A549 (cell line): ENCODE data around the gene HADHA. TPM values are rescaled to one million over a fixed set of nuclear protein-coding genes. Genes with fewer than 3 reads are reported as not detected.

ENCODE experiments used
- ATAC-seq, 2 experiments: fragments of 200-7000 bp in 1 of 2; fragments of >200 bp in 1 of 2; cut with Nextera tagmentation in 1 of 2; cut with Tn5 transposase in 1 of 2; 3 replicates each; pipeline versions ENCODE4 v1.8.0 to v1.9.1; 2018 to 2020; ENCODE audit warnings: mild to moderate bottlenecking in 1 of 2, moderate library complexity in 1 of 2
- CTCF ChIA-PET: fragments of 300-600 bp; sonication (Branson Sonifier 250); formaldehyde crosslinking; extraction: SDS; loops from one replicate; lab custom pipeline; 2021; ENCODE audit warnings: antibody characterized with exemption, inconsistent platforms; lab: Yijun Ruan, JAX
- POLR2A ChIA-PET: fragments of 350-600 bp; formaldehyde crosslinking; extraction: SDS; loops from one replicate; lab custom pipeline; 2021; ENCODE audit warnings: antibody characterized with exemption, inconsistent platforms; lab: Yijun Ruan, JAX
- DNase-seq, 2 experiments: peaks; one replicate each; pipeline versions ENCODE4 v3.0.0 to v3.0.0-alpha.2; 2011 to 2016; ENCODE audit warnings: low read depth in 1 of 2, low spot score in 1 of 2
- FAIRE-seq: peaks from 2 replicates; lab custom pipeline; 2011; peaks lifted over from hg19 to GRCh38; lab: Jason Lieb, UNC
- H3K27ac ChIP-seq, 2 experiments: fragments of >200 bp; sonication (Bioruptor Twin); formaldehyde crosslinking; 3 replicates each; pipeline ENCODE4 v1.5.1; 2016 to 2017
- H3K4me1 ChIP-seq: fragments of >200 bp; sonication (Bioruptor Twin); formaldehyde crosslinking; 3 replicates; pipeline ENCODE4 v1.6.1; 2016
- H3K4me2 ChIP-seq: fragments of >200 bp; sonication (Bioruptor Twin); formaldehyde crosslinking; 3 replicates; pipeline ENCODE4 v1.6.1; 2016
- H3K4me3 ChIP-seq: fragments of >200 bp; sonication (Bioruptor Twin); formaldehyde crosslinking; 3 replicates; pipeline ENCODE4 v1.5.1; 2016
- H3K9me3 ChIP-seq: fragments of >200 bp; sonication (Bioruptor Twin); formaldehyde crosslinking; 3 replicates; pipeline ENCODE4 v1.6.1; 2016
- CHD2 ChIP-seq: fragments of 150-350 bp; IDR thresholded peaks from 2 replicates; pipeline ENCODE4 v1.6.1; 2014; ENCODE audit warnings: low read length; ENCODE audit not compliant: partially characterized antibody
- CHD4 ChIP-seq: fragments of 200-600 bp; sonication (generic); IDR thresholded peaks from 2 replicates; pipeline ENCODE4 v1.6.1; 2016; ENCODE audit warnings: antibody characterized with exemption, mild to moderate bottlenecking, borderline replicate concordance
- EHMT2 ChIP-seq: fragments of 200-600 bp; sonication (generic); IDR thresholded peaks from 2 replicates; pipeline ENCODE4 v1.6.1; 2016; ENCODE audit warnings: antibody characterized with exemption, low read depth, mild to moderate bottlenecking, moderate library complexity
- GATA3 ChIP-seq: IDR thresholded peaks from 2 replicates; pipeline ENCODE4 v1.6.1; 2012; ENCODE audit warnings: borderline replicate concordance
- HDAC2 ChIP-seq: fragments of 200-600 bp; sonication (generic); IDR thresholded peaks from 2 replicates; pipeline ENCODE4 v1.6.1; 2016
- HOXA7 ChIP-seq: fragments of 250-450 bp; sonication (Bioruptor Pico); IDR thresholded peaks from 2 replicates; pipeline ENCODE4 v1.5.0; 2020; ENCODE audit warnings: mild to moderate bottlenecking, moderate library complexity
- KDM1A ChIP-seq: fragments of 200-600 bp; sonication (generic); IDR thresholded peaks from 2 replicates; pipeline ENCODE4 v1.6.1; 2016; ENCODE audit warnings: low read depth, mild to moderate bottlenecking
- KDM5A ChIP-seq: fragments of 200-600 bp; sonication (generic); IDR thresholded peaks from 2 replicates; pipeline ENCODE4 v1.6.1; 2016; ENCODE audit warnings: antibody characterized with exemption, mild to moderate bottlenecking
- MYC ChIP-seq: IDR thresholded peaks from 2 replicates; pipeline ENCODE4 v1.6.1; 2012; ENCODE audit warnings: mild to moderate bottlenecking, inconsistent platforms, low read length, improper control_type of control experiment, borderline replicate concordance
- NFE2L2 ChIP-seq: fragments of 150-350 bp; conservative IDR thresholded peaks from 2 replicates; pipeline ENCODE4 v1.6.1; 2014; ENCODE audit warnings: low read length
- NPAS2 ChIP-seq: fragments of 250-450 bp; sonication (Bioruptor Pico); IDR thresholded peaks from 2 replicates; pipeline ENCODE4 v1.8.0; 2022; ENCODE audit warnings: mild to moderate bottlenecking, moderate library complexity, borderline replicate concordance
- NR3C1 ChIP-seq: fragments of >200 bp; sonication (Bioruptor Twin); formaldehyde crosslinking; IDR thresholded peaks from 3 replicates; pipeline ENCODE4 v1.6.1; 2017
- PHF8 ChIP-seq: fragments of 200-600 bp; sonication (generic); IDR thresholded peaks from 2 replicates; pipeline ENCODE4 v1.6.1; 2016; ENCODE audit warnings: low read depth, mild to moderate bottlenecking, antibody characterized with exemption, moderate library complexity, borderline replicate concordance
- RCOR1 ChIP-seq: fragments of 150-350 bp; IDR thresholded peaks from 2 replicates; pipeline ENCODE4 v1.6.1; 2014; ENCODE audit warnings: antibody characterized with exemption, low read length, low read depth
- RFX5 ChIP-seq: fragments of 450-650 bp; IDR thresholded peaks from 2 replicates; pipeline ENCODE4 v1.7.1; 2014; ENCODE audit warnings: antibody characterized with exemption, mild to moderate bottlenecking, moderate library complexity
- TP53 ChIP-seq: fragments of 250-450 bp; sonication (Bioruptor Pico); IDR thresholded peaks from 2 replicates; pipeline ENCODE4 v1.5.0; 2021; ENCODE audit warnings: mild to moderate bottlenecking, moderate library complexity
- ZC3H11A ChIP-seq: fragments of 450-650 bp; IDR thresholded peaks from 2 replicates; pipeline ENCODE4 v1.6.1; 2014; ENCODE audit warnings: antibody characterized with exemption, mild to moderate bottlenecking
- ZSCAN20 ChIP-seq: fragments of 250-450 bp; sonication (Bioruptor Pico); IDR thresholded peaks from 2 replicates; pipeline ENCODE4 v1.8.0; 2022; ENCODE audit warnings: mild to moderate bottlenecking, moderate library complexity
- WGBS: methylation state at CpG from one replicate; pipeline ENCODE4 v1.1.6; 2017; ENCODE audit errors: missing lambda C conversion rate; 5-methylcytosine and 5-hydroxymethylcytosine counted together
- polyA plus RNA-seq, 4 experiments: library from polyadenylated mRNA; depleted of rRNA in 3 of 4; stranded (reverse); fragments of >200 nt; fragmentation: RNase III in 1 of 4; extraction: RNeasy Plus Mini Kit Qiagen cat#74134 plus additional on column Dnase treatment in 1 of 4; gene quantifications; 2 replicates in 3 of 4; 3 replicates in 1 of 4; pipeline ENCODE4 v1.2.3, GENCODE V29; 2011 to 2017
- TF ChIP-seq, protein P1 (sequence below): fragments of >200 bp; sonication (Bioruptor Twin); formaldehyde crosslinking; IDR thresholded peaks from 3 replicates; pipeline ENCODE4 v1.5.1; 2016
- TF ChIP-seq, protein P2 (sequence below): IDR thresholded peaks from 2 replicates; pipeline ENCODE4 v1.6.1; 2012; ENCODE audit warnings: low read depth, borderline replicate concordance
- TF ChIP-seq, protein P3 (sequence below): fragments of >200 bp; sonication (Bioruptor Twin); formaldehyde crosslinking; IDR thresholded peaks from 3 replicates; pipeline ENCODE4 v1.6.1; 2016
- TF ChIP-seq, protein P4 (sequence below): IDR thresholded peaks from 2 replicates; pipeline ENCODE4 v1.6.1; 2012
- TF ChIP-seq, protein P5 (sequence below): fragments of >200 bp; sonication (Bioruptor Twin); formaldehyde crosslinking; IDR thresholded peaks from 2 replicates; pipeline ENCODE4 v1.6.1; 2016
- TF ChIP-seq, protein P6 (sequence below): IDR thresholded peaks from 2 replicates; pipeline ENCODE4 v1.6.1; 2012

HADHA gene
- polyA plus RNA-seq, 2 of the 4 experiments (the other 2 are of a cell fraction), result 122 to 174 TPM

DNA sequence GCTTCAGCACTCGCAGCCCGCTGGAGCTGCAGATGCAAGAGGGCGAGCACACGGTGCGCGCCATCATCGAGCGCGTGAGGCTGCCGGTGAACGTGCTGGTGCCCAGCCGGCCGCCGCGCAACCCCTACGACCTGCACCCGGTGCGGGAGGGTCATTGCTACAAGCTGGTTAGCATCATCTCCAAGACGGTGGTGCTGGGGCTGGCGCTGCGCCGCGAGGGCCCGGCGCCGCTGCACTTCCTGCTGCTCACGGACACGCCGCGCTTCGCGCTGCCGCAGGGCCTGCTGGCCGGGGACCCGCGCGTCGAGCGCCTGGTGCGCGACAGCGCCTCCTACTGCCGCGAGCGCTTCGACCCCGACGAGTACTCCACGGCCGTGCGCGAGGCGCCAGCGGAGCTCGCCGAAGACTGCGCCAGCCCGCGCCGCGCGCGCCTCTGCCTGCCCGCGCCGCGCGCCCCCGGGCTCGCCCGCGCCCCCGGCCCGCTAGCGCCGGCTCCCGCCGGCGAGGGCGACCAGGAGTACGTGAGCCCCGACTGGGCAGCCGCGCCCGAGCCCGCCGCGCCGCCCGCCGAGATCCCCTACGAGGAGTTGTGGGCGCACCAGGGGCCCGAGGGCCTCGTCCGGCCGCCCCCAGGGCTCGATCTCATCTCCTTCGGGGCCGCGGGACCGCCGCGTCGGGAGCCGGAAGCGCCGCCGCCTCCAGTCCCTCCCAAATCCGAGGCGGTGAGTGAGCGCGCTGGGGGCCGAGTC lies 59.7 kb downstream of the HADHA start (continued):
- TF ChIP-seq, protein P1, sequence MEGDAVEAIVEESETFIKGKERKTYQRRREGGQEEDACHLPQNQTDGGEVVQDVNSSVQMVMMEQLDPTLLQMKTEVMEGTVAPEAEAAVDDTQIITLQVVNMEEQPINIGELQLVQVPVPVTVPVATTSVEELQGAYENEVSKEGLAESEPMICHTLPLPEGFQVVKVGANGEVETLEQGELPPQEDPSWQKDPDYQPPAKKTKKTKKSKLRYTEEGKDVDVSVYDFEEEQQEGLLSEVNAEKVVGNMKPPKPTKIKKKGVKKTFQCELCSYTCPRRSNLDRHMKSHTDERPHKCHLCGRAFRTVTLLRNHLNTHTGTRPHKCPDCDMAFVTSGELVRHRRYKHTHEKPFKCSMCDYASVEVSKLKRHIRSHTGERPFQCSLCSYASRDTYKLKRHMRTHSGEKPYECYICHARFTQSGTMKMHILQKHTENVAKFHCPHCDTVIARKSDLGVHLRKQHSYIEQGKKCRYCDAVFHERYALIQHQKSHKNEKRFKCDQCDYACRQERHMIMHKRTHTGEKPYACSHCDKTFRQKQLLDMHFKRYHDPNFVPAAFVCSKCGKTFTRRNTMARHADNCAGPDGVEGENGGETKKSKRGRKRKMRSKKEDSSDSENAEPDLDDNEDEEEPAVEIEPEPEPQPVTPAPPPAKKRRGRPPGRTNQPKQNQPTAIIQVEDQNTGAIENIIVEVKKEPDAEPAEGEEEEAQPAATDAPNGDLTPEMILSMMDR, result peak; percentile 95
- TF ChIP-seq PHF8, result peak; percentile 25; the same call in 1 of the 2 replicates
- TF ChIP-seq, protein P2, sequence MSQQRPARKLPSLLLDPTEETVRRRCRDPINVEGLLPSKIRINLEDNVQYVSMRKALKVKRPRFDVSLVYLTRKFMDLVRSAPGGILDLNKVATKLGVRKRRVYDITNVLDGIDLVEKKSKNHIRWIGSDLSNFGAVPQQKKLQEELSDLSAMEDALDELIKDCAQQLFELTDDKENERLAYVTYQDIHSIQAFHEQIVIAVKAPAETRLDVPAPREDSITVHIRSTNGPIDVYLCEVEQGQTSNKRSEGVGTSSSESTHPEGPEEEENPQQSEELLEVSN, result peak; percentile 93
- no peak; the same call in 1 of the 2 replicates for TF ChIP-seq TP53 (CRISPR knock-in tag)
- TF ChIP-seq MYC, result peak; percentile 75; the same call in 1 of the 2 replicates

DNA sequence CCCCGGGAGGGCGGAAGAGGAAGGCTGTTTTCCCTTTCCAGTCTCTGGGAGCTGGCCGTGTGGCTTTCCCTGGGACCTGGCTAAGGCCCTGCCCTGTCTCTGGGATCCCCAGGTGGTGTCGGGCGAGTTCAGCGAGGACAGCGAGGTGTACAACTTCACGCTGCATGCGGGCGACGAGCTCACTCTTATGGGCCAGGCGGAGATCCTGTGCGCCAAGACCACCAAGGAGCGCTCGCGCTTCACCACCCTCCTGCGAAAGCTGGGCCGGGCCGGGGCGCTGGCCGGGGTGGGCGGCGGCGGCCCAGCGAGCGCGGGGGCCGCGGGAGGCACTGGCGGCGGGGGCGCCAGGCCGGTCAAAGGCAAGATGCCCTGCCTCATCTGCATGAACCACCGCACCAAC lies 60.3 kb downstream of the HADHA start:
- 98% methylated on average over 34 of the region's 34 CpGs for WGBS
- FAIRE-seq (no peak), DNase-seq (no peak), ATAC-seq (no peak)
- H3K9me3 ChIP-seq, result no peaks in the 10 kb centered on the region
- H3K4me2 ChIP-seq, result peak overlapping the region; percentile 88
- H3K27ac ChIP-seq, result peak overlapping the region; percentile 84 to 93; a peak in 5 of 6 replicates
- H3K4me3 ChIP-seq, result no peak overlapping the region
- no peak for TF ChIP-seq EHMT2
- no peak for TF ChIP-seq HDAC2
- no peak for TF ChIP-seq RCOR1
- TF ChIP-seq CHD4, result no peak
- no peak for TF ChIP-seq NFE2L2
- no peak for TF ChIP-seq RFX5
- no peak for TF ChIP-seq TP53 (CRISPR knock-in tag)
- TF ChIP-seq HOXA7 (CRISPR knock-in tag), result no peak
- TF ChIP-seq GATA3, result no peak
- TF ChIP-seq CHD2, result no peak
- TF ChIP-seq KDM5A, result no peak
- TF ChIP-seq, protein P3, sequence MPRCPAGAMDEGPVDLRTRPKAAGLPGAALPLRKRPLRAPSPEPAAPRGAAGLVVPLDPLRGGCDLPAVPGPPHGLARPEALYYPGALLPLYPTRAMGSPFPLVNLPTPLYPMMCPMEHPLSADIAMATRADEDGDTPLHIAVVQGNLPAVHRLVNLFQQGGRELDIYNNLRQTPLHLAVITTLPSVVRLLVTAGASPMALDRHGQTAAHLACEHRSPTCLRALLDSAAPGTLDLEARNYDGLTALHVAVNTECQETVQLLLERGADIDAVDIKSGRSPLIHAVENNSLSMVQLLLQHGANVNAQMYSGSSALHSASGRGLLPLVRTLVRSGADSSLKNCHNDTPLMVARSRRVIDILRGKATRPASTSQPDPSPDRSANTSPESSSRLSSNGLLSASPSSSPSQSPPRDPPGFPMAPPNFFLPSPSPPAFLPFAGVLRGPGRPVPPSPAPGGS, result no peak
- no peak for TF ChIP-seq KDM1A
- TF ChIP-seq NPAS2 (CRISPR knock-in tag), result no peak
- TF ChIP-seq, protein P4, sequence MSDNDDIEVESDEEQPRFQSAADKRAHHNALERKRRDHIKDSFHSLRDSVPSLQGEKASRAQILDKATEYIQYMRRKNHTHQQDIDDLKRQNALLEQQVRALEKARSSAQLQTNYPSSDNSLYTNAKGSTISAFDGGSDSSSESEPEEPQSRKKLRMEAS, result no peak
- no peak for TF ChIP-seq ZC3H11A
- TF ChIP-seq, protein P5, sequence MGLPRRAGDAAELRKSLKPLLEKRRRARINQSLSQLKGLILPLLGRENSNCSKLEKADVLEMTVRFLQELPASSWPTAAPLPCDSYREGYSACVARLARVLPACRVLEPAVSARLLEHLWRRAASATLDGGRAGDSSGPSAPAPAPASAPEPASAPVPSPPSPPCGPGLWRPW, result no peak
- TF ChIP-seq, protein P6, sequence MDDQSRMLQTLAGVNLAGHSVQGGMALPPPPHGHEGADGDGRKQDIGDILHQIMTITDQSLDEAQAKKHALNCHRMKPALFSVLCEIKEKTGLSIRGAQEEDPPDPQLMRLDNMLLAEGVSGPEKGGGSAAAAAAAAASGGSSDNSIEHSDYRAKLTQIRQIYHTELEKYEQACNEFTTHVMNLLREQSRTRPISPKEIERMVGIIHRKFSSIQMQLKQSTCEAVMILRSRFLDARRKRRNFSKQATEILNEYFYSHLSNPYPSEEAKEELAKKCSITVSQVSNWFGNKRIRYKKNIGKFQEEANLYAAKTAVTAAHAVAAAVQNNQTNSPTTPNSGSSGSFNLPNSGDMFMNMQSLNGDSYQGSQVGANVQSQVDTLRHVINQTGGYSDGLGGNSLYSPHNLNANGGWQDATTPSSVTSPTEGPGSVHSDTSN, result no peak
- TF ChIP-seq ZSCAN20 (CRISPR knock-in tag), result no peak
- no peak for TF ChIP-seq NR3C1
- ChIA-PET CTCF (interaction anchor here (0.6 to 5.4 kb wide), 43 partner anchors 10 to 394 kb away, joined by 3 to 77 read pairs (median 4); partner anchors contain the start of genes ASXL2, GAREM2, HADHA and HADHB), POLR2A (interaction anchor here (0.6 to 1.0 kb wide), 2 partner anchors 9 to 789 kb away, joined by 4 to 9 read pairs; no protein-coding TSS in a partner anchor)
- H3K4me1 ChIP-seq, result peaks cover 11% of the 10 kb centered on the region; the same call in 2 of the 3 replicates
